ENCODE measurements around the gene RSKR. TPM values are rescaled to one million over a fixed set of nuclear protein-coding genes. Genes with fewer than 3 reads are reported as not detected.
"Not testable (repeated sequence)": the region's sequence is repeated elsewhere in the genome, so short reads cannot be mapped to it uniquely, and the experiment has no call there.

RSKR gene
- total and polyA plus RNA-seq, 7 donors = 0.23 to 6.9 (median 3.4) TPM; not detected in 1

GRCh38 chr17:28579526-28579925 is 34.5 kb downstream of the RSKR start:
- H3K36me3 ChIP-seq = peaks cover 0 to 3% (median 0%) of the 10 kb centered on the region in 4 donors
- no peak for TF ChIP-seq EP300 (IDR thresholded peaks at IDR 0.05)
- no peak for TF ChIP-seq POLR2AphosphoS5 (IDR thresholded peaks at IDR 0.05)
- TF ChIP-seq POLR2A (IDR thresholded peaks at IDR 0.05) = no peak
- TF ChIP-seq CTCF (IDR thresholded peaks at IDR 0.05) = no peak
- H3K27me3 ChIP-seq = no peaks in the 10 kb centered on the region
- no peak for DNase-seq
- WGBS, 2 donors = 82 to 92% methylated on average over 4 of the region's 4 CpGs
- H3K9me3 ChIP-seq = no peaks in the 10 kb centered on the region
- peaks cover 0 to 8% (median 7%) of the 10 kb centered on the region in 4 donors for H3K4me1 ChIP-seq
- H3K27ac ChIP-seq = no peak overlapping the region
- intact Hi-C loops (cut with DNase I) = no loop called here
- H3K4me3 ChIP-seq = no peak overlapping the region

- no peak overlapping the region for H3K4me3 ChIP-seq
- intact Hi-C loops (cut with DNase I) = no loop called here
- no peaks in the 10 kb centered on the region for H3K27me3 ChIP-seq
- H3K36me3 ChIP-seq = peaks cover 0 to 3% (median 0%) of the 10 kb centered on the region in 4 donors
- 97 to 99% methylated on average over 8 of the region's 8 CpGs for WGBS, 2 donors
- H3K9me3 ChIP-seq = no peaks in the 10 kb centered on the region
- no peak overlapping the region for H3K27ac ChIP-seq
- no peak for DNase-seq
- TF ChIP-seq POLR2A (IDR thresholded peaks at IDR 0.05) = no peak
- TF ChIP-seq EP300 (IDR thresholded peaks at IDR 0.05) = no peak
- no peak for TF ChIP-seq POLR2AphosphoS5 (IDR thresholded peaks at IDR 0.05)
- no peak for TF ChIP-seq CTCF (IDR thresholded peaks at IDR 0.05)
- peaks cover 0 to 8% (median 7%) of the 10 kb centered on the region in 4 donors for H3K4me1 ChIP-seq
Measured at GRCh38 chr17:28578246-28579195, 35.5 kb downstream of the RSKR start.

GRCh38 chr17:28577466-28577824 is 36.5 kb downstream of the RSKR start:
- Histone ChIP-seq H3K4me3 (peak overlapping the region in 1 of 4 donors; percentile 34), H3K4me1 (peaks cover 0 to 12% (median 10%) of the 10 kb centered on the region in 4 donors), H3K27me3 (no peaks in the 10 kb centered on the region), H3K27ac (peak overlapping the region in 2 of 4 donors; percentile 29 to 35), H3K36me3 (peaks cover 0 to 1% (median 0%) of the 10 kb centered on the region in 4 donors), H3K9me3 (no peaks in the 10 kb centered on the region)
- 98% methylated on average over 3 of the region's 3 CpGs for WGBS, 2 donors
- TF ChIP-seq POLR2AphosphoS5 (IDR thresholded peaks at IDR 0.05) (no peak), CTCF (IDR thresholded peaks at IDR 0.05) (no peak), POLR2A (IDR thresholded peaks at IDR 0.05) (no peak), EP300 (IDR thresholded peaks at IDR 0.05) (no peak)
- no peak for DNase-seq
- intact Hi-C loops (cut with DNase I) = no loop called here

- Histone ChIP-seq H3K4me1 (peaks cover 0 to 17% (median 15%) of the 10 kb centered on the region in 4 donors), H3K27ac (peak within 1 kb of the TSS in 3 of 4 donors; percentile 29 to 45 (median 35)), H3K4me3 (peak within 1 kb of the TSS in 3 of 4 donors; percentile 15 to 34 (median 31)), H3K9me3 (no peaks in the 10 kb centered on the region), H3K36me3 (no peaks in the 10 kb centered on the region), H3K27me3 (no peaks in the 10 kb centered on the region)
- DNase-seq = peak; percentile 97
- peak; percentile 61 to 87 for TF ChIP-seq POLR2A (IDR thresholded peaks at IDR 0.05)
- TF ChIP-seq EP300 (IDR thresholded peaks at IDR 0.05) = no peak
- peak in 1 of 4 experiments; percentile 10 for TF ChIP-seq CTCF (IDR thresholded peaks at IDR 0.05)
- TF ChIP-seq POLR2AphosphoS5 (IDR thresholded peaks at IDR 0.05) = peak; percentile 89 to 99 (median 94)
- intact Hi-C loops (cut with DNase I) = no loop called here
- 4 to 8% methylated on average over 26 of the region's 26 CpGs for WGBS, 2 donors
Measured at GRCh38 chr17:28576758-28577465, 37.1 kb downstream of the RSKR start, which contains the start of gene ALDOC. TSS of gene ALDOC (minus strand) at chr17:28576895. CDS start at chr17:28575532, 1,363 bp downstream.

- DNase-seq; H3K4me3 ChIP-seq; H3K27ac ChIP-seq; H3K9me3 ChIP-seq; H3K36me3 ChIP-seq; intact Hi-C loops (cut with DNase I); H3K27me3 ChIP-seq: not testable (repeated sequence)
- peaks cover 0 to 19% (median 17%) of the 10 kb centered on the region in 4 donors for H3K4me1 ChIP-seq
- 64 to 73% methylated on average over 3 of the region's 3 CpGs for WGBS, 2 donors
Measured at GRCh38 chr17:28576016-28576415, 38.0 kb downstream of the RSKR start.
